Measurements from ENCODE around the gene IHH.

Gene IHH

DNA sequence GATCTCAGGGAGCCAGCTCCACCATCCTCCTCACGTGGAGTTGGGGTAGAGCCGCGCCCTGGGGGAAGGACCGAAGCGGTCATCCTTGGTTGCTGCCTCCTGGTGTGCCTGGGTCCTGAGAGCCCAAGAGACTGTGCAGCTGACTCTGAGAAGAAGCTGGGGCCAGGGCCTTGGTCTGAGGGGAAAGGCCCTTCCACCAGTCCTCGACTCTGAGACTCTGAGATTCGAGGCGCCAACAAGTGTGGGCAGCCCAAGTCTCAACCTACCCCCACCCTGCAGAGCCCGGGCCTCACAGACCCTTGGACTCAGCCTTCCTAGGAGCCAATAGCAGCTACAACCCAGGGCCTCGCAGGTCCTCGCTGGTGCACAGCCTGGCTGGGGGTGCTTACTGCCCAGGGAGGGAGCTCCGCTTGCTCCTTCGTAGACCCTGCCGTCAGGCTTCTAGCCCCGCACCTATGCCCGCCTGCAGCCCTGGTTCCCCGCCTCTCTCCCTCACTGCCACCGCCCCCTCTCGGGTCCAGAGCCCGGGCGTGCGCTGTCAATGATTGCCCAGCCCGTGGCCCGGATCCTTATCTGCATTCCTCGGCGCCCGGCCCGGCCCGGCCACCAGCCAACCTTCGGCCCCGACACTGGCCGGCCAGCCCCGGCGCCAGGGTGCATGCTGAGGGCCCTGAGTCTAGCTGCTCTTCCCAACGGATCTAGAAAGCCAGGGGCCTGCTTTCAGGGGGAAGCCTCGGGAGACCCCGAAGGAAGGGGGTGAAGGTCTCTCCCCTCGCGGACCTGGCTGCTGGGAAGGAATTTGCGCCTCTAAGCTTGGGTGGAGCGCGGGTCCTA is 2.0 kb downstream of the IHH start:
- Histone ChIP-seq H2BK12ac (ENCODE audit: low read length) (no peak overlapping the region), H3K9me3 (replicated peaks in 1 of 2; ENCODE audit: control insufficient read depth in 2 of 2, insufficient read depth in 1 of 2, low read depth in 1 of 2, low read length in 2 of 2) (peaks cover 0 to 4% of the 10 kb centered on the region in 2 donors), H3K9ac (ENCODE audit: low read depth, low read length, poor library complexity) (no peak overlapping the region), H4K8ac (ENCODE audit: low read depth, low read length) (no peak overlapping the region), H3K4me1 (ENCODE audit: control insufficient read depth in 2 of 2, insufficient read depth in 1 of 2, low read depth in 1 of 2, low read length in 2 of 2) (peaks cover 2 to 12% of the 10 kb centered on the region in 2 donors), H3K23ac (ENCODE audit: low read depth, low read length, poor library complexity) (peak overlapping the region; percentile 17), H3K4me3 (ENCODE audit: low read length in 2 of 2) (no peak overlapping the region), H3K79me1 (ENCODE audit: low read depth, low read length) (no peaks in the 10 kb centered on the region), H3K36me3 (replicated peaks in 1 of 2; ENCODE audit: control insufficient read depth in 2 of 2, insufficient read depth in 2 of 2, low read length in 2 of 2) (no peaks in the 10 kb centered on the region), H4K91ac (ENCODE audit: low read depth, low read length, poor library complexity) (no peak overlapping the region), H2AK5ac (ENCODE audit: low read depth, low read length) (peak overlapping the region; percentile 47), H2AFZ (ENCODE audit: low read length) (peak overlapping the region; percentile 69), H2BK120ac (ENCODE audit: low read depth, low read length) (no peak overlapping the region), H3K18ac (ENCODE audit: low read length) (no peak overlapping the region), H3K27ac (replicated peaks; ENCODE audit: low read length) (no peak overlapping the region), H3K4me2 (ENCODE audit: insufficient read depth, low read length, poor library complexity, severe bottlenecking) (no peak overlapping the region), H3K14ac (ENCODE audit: low read length) (no peak overlapping the region), H2BK15ac (ENCODE audit: low read length) (no peak overlapping the region), H2BK5ac (ENCODE audit: low read length) (no peak overlapping the region), H3K4ac (ENCODE audit: low read length) (no peak overlapping the region), H3K27me3 (ENCODE audit: control insufficient read depth in 3 of 3, insufficient read depth in 3 of 3, low read depth in 1 of 3, low read length in 3 of 3) (peaks cover 47 to 98% (median 87%) of the 10 kb centered on the region in 3 experiments)
- WGBS, 2 donors (ENCODE audit: extremely low coverage in 2 of 2, insufficient read length in 2 of 2, insufficient replicate concordance in 1 of 2) = no CpG with 5 or more reads among the region's 42 CpGs
- no peak for DNase-seq (ENCODE audit: low spot score)

- H3K18ac ChIP-seq (ENCODE audit: low read length) = no peak overlapping the region
- H2AK5ac ChIP-seq (ENCODE audit: low read depth, low read length) = no peak overlapping the region
- no peak overlapping the region for H3K9ac ChIP-seq (ENCODE audit: low read depth, low read length, poor library complexity)
- no peak overlapping the region for H3K4ac ChIP-seq (ENCODE audit: low read length)
- H2BK5ac ChIP-seq (ENCODE audit: low read length) = no peak overlapping the region
- H2BK12ac ChIP-seq (ENCODE audit: low read length) = no peak overlapping the region
- no peaks in the 10 kb centered on the region for H3K79me1 ChIP-seq (ENCODE audit: low read depth, low read length)
- peak overlapping the region; percentile 90 for H3K23ac ChIP-seq (ENCODE audit: low read depth, low read length, poor library complexity)
- DNase-seq (ENCODE audit: low spot score) = peak; percentile 61
- peaks cover 47 to 97% (median 82%) of the 10 kb centered on the region in 3 experiments for H3K27me3 ChIP-seq (ENCODE audit: control insufficient read depth in 3 of 3, insufficient read depth in 3 of 3, low read depth in 1 of 3, low read length in 3 of 3)
- no peak overlapping the region for H3K27ac ChIP-seq (replicated peaks; ENCODE audit: low read length)
- no peak overlapping the region for H4K91ac ChIP-seq (ENCODE audit: low read depth, low read length, poor library complexity)
- H2AFZ ChIP-seq (ENCODE audit: low read length) = peak overlapping the region; percentile 86
- no peak overlapping the region for H4K8ac ChIP-seq (ENCODE audit: low read depth, low read length)
- peaks cover 2 to 12% of the 10 kb centered on the region in 2 donors for H3K4me1 ChIP-seq (ENCODE audit: control insufficient read depth in 2 of 2, insufficient read depth in 1 of 2, low read depth in 1 of 2, low read length in 2 of 2)
- no peak overlapping the region for H3K4me2 ChIP-seq (ENCODE audit: insufficient read depth, low read length, poor library complexity, severe bottlenecking)
- WGBS, 2 donors (ENCODE audit: extremely low coverage in 2 of 2, insufficient read length in 2 of 2, insufficient replicate concordance in 1 of 2) = no CpG with 5 or more reads among the region's 52 CpGs
- peak overlapping the region in 1 of 2 donors; percentile 66 for H3K4me3 ChIP-seq (ENCODE audit: low read length in 2 of 2)
- H2BK120ac ChIP-seq (ENCODE audit: low read depth, low read length) = no peak overlapping the region
- H3K14ac ChIP-seq (ENCODE audit: low read length) = peak overlapping the region; percentile 84
- H3K9me3 ChIP-seq (replicated peaks in 1 of 2; ENCODE audit: control insufficient read depth in 2 of 2, insufficient read depth in 1 of 2, low read depth in 1 of 2, low read length in 2 of 2) = peaks cover 0 to 4% of the 10 kb centered on the region in 2 donors
- H2BK15ac ChIP-seq (ENCODE audit: low read length) = no peak overlapping the region
- no peaks in the 10 kb centered on the region for H3K36me3 ChIP-seq (replicated peaks in 1 of 2; ENCODE audit: control insufficient read depth in 2 of 2, insufficient read depth in 2 of 2, low read length in 2 of 2)
These were observed 2.8 kb downstream of the IHH start for GRCh38 chr2:219057709-219058540.

GRCh38 chr2:219056896-219057708 is 3.6 kb downstream of the IHH start:
- no peak overlapping the region for H3K27ac ChIP-seq (replicated peaks; ENCODE audit: low read length)
- H2BK120ac ChIP-seq (ENCODE audit: low read depth, low read length) = no peak overlapping the region
- no peaks in the 10 kb centered on the region for H3K79me1 ChIP-seq (ENCODE audit: low read depth, low read length)
- H3K4me1 ChIP-seq (ENCODE audit: control insufficient read depth in 2 of 2, insufficient read depth in 1 of 2, low read depth in 1 of 2, low read length in 2 of 2) = peaks cover 2 to 12% of the 10 kb centered on the region in 2 donors
- no peak overlapping the region for H3K4ac ChIP-seq (ENCODE audit: low read length)
- H3K4me3 ChIP-seq (ENCODE audit: low read length in 2 of 2) = peak overlapping the region in 1 of 2 donors; percentile 66
- H3K4me2 ChIP-seq (ENCODE audit: insufficient read depth, low read length, poor library complexity, severe bottlenecking) = no peak overlapping the region
- H3K18ac ChIP-seq (ENCODE audit: low read length) = no peak overlapping the region
- H3K9me3 ChIP-seq (replicated peaks in 1 of 2; ENCODE audit: control insufficient read depth in 2 of 2, insufficient read depth in 1 of 2, low read depth in 1 of 2, low read length in 2 of 2) = peaks cover 0 to 4% of the 10 kb centered on the region in 2 donors
- no peak overlapping the region for H2BK12ac ChIP-seq (ENCODE audit: low read length)
- H3K23ac ChIP-seq (ENCODE audit: low read depth, low read length, poor library complexity) = peak overlapping the region; percentile 90
- H2AFZ ChIP-seq (ENCODE audit: low read length) = peak overlapping the region; percentile 86
- no peak overlapping the region for H2BK5ac ChIP-seq (ENCODE audit: low read length)
- no peak for DNase-seq (ENCODE audit: low spot score)
- no peak overlapping the region for H4K8ac ChIP-seq (ENCODE audit: low read depth, low read length)
- H3K36me3 ChIP-seq (replicated peaks in 1 of 2; ENCODE audit: control insufficient read depth in 2 of 2, insufficient read depth in 2 of 2, low read length in 2 of 2) = no peaks in the 10 kb centered on the region
- H3K14ac ChIP-seq (ENCODE audit: low read length) = peak overlapping the region; percentile 84
- peaks cover 44 to 97% (median 77%) of the 10 kb centered on the region in 3 experiments for H3K27me3 ChIP-seq (ENCODE audit: control insufficient read depth in 3 of 3, insufficient read depth in 3 of 3, low read depth in 1 of 3, low read length in 3 of 3)
- H2BK15ac ChIP-seq (ENCODE audit: low read length) = no peak overlapping the region
- no CpG with 5 or more reads among the region's 40 CpGs for whole genome bisulfite sequencing, 2 donors (ENCODE audit: extremely low coverage in 2 of 2, insufficient read length in 2 of 2, insufficient replicate concordance in 1 of 2)
- no peak overlapping the region for H2AK5ac ChIP-seq (ENCODE audit: low read depth, low read length)
- peak overlapping the region; percentile 2 for H3K9ac ChIP-seq (ENCODE audit: low read depth, low read length, poor library complexity)
- H4K91ac ChIP-seq (ENCODE audit: low read depth, low read length, poor library complexity) = no peak overlapping the region

Data from neuronal stem cell (in vitro differentiated cells).